GM13976 (cell line): Measurements from ENCODE around the gene DELE1.
"Not testable (repeated sequence)": the region's sequence is repeated elsewhere in the genome, so short reads cannot be mapped to it uniquely, and the experiment has no call there.

Experiments
- DNase-seq: peaks from one replicate; pipeline ENCODE4 v3.0.0; 2012; ENCODE audit warnings: low spot score
- CTCF ChIP-seq: IDR thresholded peaks from 2 replicates; pipeline ENCODE4 v1.5.1; 2012; ENCODE audit warnings: borderline replicate concordance, mild to moderate bottlenecking; ENCODE audit not compliant: insufficient read depth; ENCODE audit errors: extremely low read depth, missing control alignments, control extremely low read depth
- in situ Hi-C: fragments of 300-500 bp; cut with MboI; formaldehyde crosslinking; loops from one replicate; pipeline ENCODE4 v1.12.0; 2022; ENCODE audit warnings: low sequenced_read_pairs, mixed read lengths, inconsistent platforms; ENCODE audit not compliant: unreplicated experiment

Gene DELE1

DNA sequence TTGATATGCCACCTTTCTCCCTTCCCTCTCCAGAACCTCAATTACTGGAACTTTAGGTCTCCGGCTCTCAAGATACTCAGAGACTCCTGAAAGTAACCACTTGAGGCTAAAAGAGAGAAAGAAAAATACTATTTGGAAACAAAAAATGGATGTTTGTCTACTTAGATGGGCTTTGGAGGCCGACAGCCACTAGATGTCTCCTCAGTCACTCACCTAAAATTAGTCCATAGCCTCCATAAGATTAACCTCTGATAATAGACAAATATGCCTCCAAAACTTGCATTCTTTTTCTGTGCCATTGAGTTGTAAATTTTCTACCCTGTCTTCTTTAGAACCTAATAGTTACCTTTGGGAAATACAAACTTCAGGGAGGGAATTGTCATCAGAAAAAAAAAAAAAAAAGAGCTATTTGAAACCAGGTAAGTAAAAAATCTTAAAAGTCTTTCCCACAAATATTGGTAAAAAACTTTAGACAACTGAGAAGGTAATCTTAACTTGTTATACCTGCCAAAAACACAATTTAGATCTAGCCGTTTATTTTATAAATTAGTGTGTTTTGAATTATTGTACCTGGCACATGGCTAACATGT, 34.3 kb upstream of the DELE1 start:
- peak; percentile 46 for DNase-seq
- peak; percentile 37 for TF ChIP-seq CTCF
- in situ Hi-C loops: no loop called here

GRCh38 chr5:141890429-141890828, 33.2 kb upstream of the DELE1 start:
- DNase-seq, in situ Hi-C loops: not testable (repeated sequence)

- TF ChIP-seq CTCF: no peak
- in situ Hi-C loops: no loop called here
- DNase-seq: no peak
Observed at GRCh38 chr5:141897425-141897824, 26.2 kb upstream of the DELE1 start.

DNA sequence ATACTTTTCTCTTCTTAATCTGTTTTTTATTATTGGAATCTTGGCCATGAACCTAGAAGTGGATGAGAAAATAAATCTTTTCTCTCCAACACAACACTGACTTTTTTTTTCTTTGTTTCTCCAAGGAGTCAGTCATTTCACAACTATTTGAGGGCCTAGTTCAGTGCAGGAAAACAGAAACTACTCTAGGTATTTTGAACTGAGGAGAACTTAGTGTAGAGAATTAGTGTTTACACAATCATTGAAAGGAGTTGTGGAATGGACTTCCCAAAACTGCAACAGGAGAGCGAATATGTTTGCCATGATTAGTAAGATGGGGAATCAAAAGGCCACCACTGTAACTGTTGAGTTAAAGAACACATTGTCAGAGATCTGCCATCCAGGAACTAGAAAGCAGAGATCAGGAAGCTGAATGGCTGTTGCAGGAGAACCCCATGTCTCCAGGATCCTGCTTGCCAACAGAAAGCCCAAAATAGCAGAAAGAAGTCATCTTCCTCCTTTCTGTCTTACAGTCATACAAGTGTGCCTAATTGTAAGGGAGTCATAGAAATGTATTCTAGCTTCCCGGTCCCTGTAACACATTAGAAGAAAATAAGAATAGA, 25.1 kb upstream of the DELE1 start:
- in situ Hi-C loops: no loop called here
- DNase-seq: no peak
- TF ChIP-seq CTCF: no peak

GRCh38 chr5:141902015-141902814, 21.5 kb upstream of the DELE1 start:
- in situ Hi-C loops: no loop called here
- no peak for TF ChIP-seq CTCF
- no peak for DNase-seq

DNA sequence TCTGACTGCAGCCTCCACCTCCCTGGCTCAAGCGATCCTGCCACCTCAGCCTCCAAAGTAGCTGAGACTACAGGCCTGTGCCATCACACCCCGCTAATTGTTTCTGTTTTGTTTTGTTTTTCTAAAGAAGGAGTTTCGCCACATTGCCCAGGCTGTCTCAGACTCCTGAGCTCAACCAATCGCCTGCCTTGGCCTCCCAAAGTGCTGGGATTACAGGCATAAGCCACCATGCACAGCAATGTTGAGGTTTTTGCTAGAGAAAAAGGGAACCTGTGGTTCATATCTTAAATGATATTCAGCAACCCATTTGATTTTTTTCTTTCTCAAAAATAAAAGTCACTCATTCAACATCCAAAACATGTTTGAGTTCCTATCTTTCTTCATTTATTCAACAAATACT, 20.4 kb upstream of the DELE1 start:
- no peak for TF ChIP-seq CTCF
- in situ Hi-C loops: no loop called here
- no peak for DNase-seq

- no peak for TF ChIP-seq CTCF
Observed at GRCh38 chr5:141904551-141904950, 19.1 kb upstream of the DELE1 start.

More at GRCh38 chr5:141904551-141904950, 19.1 kb upstream of the DELE1 start:
- no peak for DNase-seq
- in situ Hi-C loops: no loop called here
